ENCODE results near the gene LRP5.
"Not testable (repeated sequence)": the region's sequence is repeated elsewhere in the genome, so short reads cannot be mapped to it uniquely, and the experiment has no call there.

LRP5 gene

DNA sequence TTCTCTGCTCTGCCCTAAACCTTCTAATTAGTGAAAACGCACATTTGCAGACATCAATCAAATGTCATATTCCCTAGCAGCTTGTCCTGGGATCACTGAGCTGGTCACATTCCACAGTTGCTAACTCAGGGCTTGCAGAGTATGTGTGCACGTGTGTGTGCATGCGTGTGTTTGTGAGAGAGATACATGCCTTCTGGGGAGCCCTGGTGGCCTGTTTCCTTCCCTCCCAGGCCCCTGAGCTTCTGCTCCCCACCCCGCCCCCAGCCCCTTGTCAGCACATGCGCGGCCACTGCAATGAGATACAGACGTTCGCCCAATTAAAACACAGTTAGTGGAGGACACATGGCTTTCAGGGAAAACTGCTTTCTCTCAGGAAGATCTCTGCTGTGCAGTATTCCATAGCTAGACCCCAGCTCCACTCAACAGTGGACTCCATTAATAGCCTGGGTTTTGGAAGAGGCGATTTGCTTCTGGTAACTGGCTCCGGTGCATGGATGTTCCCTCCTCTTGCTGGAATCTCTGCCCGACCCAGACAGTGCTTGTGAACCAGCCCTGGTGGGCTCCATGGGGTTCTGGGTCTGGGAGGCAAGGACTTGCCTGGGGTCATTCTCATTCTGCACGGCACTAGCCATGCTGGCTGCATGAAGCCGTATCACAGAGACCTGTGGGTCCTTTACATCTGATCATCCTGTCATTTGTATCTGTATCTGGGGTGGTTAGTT is 17.7 kb downstream of the LRP5 start:
- DNase-seq = no peak

GRCh38 chr11:68330700-68331337 is 18.4 kb downstream of the LRP5 start:
- no peak for DNase-seq

- no peak for DNase-seq
Observed at GRCh38 chr11:68331338-68331947, 19.1 kb downstream of the LRP5 start.

GRCh38 chr11:68332186-68332585 is 19.8 kb downstream of the LRP5 start:
- no peak for DNase-seq

DNA sequence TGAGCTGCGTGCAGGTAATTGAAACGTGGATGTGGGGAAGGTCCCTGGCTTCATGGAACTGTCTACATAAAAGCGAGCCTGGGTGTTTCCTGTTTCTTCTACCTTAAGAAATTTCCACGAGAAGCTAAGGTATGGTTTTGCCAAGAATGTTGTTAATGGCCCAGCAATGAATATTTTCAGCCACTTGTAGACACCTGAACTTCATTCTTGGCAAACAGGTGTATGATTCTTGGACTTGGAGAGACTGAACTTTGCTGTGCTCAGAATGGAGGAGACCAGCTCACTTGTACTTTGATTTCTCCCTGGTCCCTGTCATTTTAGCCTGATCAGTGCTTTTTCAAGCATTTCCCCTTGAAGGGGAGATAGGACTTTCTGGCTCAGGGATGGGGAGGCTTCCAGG is 20.8 kb downstream of the LRP5 start:
- no peak for DNase-seq

DNA sequence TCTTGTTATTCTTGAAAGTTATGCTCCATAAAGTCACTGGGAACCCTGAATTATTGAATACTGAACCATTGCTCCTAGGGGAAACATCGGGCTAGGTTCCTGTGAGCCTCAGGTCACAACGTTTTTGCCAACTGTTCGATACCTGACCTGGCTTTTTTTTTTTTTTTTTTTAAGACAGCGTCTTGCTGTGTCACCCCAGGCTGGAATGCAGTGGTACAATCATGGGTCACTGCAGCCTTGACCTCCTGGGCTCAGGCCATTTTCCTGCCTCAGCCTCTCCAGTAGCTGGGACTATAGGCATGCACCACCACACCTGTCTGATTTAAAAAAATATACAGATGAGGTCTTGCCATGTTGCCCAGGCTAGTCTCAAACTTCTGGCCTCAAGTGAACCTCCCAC is 22.5 kb downstream of the LRP5 start:
- no peak for DNase-seq

- peak; percentile 19 for DNase-seq
Observed at GRCh38 chr11:68335683-68336082, 23.3 kb downstream of the LRP5 start.

DNA sequence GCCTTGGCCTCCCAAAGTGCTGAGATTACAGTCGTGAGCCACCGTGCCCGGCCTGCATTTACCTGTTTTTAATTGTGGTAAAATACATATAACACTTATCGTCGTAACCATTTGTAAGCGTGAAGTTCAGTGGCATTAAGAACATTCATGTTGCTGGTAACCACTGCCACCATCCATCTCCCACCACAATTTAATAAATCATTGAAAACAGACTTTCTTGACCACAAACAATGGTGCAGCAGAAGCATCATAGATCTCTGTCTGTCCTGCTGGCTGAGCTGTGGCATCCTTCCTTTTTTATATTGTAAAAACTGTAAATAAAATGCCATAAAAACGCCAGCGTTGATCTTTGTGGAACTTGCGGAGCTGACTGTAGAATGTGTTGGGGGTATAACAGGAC is 24.3 kb downstream of the LRP5 start:
- DNase-seq = no peak

DNA sequence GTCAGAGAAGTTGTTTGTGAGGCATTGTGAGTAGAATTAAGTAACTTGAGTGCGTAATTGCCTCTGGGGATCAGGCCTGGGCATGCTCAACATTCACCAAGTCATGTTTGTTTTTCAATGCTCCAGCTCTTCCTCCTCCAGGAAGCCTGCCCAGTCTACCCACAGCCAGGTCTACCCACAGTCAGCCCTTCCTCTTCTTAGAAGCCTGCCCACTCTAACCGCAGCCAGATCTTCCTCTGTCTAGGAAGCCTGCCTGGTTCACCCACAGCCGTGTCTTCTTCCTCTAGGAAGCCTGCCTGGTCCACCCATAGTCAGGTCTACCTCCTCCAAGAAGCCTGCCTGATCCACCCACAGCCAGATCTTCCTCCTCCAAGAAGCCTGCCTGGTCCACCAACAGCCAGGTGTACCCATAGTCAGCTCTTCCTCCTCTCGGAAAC is 25.0 kb downstream of the LRP5 start:
- peak; percentile 21 for DNase-seq

DNA sequence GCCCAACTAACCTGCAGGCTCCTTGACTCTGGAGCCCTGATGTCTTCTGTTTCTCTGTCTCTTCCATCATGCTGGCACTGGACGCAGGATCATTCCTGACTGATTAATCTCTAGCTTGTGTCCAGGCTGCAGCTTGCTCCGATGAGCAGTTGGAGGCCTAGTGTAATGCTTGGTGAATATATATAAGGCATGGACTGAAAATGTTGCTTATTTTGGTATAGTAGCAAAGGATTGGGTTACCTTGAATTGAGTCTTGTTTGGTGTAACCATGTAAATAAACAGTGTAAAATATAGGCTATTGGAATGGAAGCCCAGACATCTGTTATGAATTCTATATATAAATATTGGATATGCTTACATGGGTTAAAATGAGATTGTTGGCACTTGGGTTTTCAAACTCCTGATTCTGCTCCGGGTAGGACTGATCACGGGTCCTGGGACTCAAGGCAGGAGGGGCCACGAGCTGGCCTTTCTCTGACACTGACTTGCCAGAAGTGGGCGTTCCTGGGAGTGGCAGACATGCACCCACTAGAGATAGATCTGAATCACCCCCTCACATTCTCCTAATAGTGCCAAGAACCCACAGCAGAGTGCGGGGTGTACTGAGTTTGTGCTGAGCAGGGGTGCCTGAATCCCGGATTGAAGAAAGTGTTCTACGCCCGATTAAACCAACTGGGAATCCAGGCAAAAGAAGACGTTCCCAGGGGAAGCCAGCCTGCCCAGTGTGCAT is 25.8 kb downstream of the LRP5 start:
- no peak for DNase-seq

GRCh38 chr11:68340003-68340767 is 27.8 kb downstream of the LRP5 start:
- peak; percentile 56 for DNase-seq

DNA sequence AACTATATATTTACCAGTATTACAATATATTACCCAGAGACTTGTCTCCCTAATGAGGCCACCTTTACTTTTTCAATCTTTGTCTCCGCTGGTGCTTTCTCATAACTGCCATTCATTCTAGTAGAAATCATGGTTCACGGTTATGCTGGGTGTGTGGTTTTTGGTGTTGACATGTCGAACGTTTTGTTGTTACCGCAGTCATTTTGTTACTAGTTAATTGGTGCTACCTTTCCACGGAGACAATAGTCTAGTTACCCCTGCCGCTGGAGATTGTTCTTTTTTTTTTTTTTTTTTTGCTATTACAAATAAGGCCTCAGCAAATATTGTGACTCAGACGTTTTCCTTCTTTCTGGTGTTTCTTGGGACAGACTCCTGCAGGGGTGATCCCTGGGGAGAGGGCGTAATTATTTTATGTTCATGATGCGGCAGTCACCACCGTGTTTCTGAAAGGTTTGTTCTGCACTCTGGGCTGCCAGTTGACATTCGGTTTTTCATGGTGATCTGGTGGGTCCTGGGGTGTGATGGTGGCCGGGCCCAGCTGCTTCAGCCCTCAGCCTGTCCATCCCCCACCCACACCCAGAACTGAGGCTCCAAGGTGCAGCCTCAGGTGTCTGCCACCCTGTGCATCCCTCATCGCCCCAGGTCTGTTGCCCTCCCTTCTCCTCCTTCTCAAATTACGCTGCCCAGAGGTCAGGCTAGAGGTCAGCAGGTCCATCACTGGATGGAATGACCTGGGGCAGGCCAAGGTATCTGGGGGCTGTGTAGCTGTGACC is 28.6 kb downstream of the LRP5 start:
- peak; percentile 70 for DNase-seq

DNA sequence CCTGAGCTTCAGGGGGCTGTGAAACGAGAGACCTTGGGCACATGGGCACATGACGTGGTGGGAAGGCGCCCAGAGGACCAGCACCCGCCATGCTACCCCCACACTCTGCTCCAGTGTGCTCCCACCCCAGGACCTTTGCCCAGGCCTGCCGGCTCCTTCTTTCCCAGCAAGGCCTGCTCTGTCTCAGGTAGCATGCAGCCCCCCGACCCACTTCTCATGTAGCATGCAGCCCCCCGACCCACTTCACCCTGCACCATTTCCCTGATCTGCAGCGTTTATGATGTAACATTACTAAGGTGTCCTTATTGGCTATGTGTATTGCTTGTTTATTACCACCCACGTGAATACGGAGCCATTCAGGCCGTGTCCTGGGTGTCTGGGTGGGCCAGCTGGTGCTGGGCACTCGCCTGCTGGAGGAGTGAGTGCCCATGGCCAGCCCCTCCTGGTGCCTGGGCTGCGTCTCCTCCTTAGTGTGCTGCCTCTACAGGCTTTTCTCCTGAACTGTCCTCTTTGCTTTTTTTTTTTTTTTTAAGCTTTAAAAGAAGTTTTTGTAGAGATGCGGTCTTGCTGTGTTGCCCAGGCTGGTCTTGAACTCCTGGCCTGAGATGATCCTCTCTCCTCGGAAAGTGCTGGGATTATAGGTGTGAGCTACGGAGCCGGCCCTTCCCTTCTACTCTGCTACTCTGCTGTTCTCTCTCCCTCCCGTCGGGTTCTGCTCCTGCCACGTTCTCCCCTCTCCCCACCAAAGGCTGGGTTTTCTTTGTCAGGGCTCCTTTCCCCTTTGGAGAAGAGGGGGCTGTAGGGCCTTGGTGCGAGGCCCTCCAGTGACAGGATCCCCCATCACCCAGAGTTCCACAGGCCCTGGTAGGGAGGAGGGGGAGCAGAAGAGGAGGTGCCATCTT is 29.4 kb downstream of the LRP5 start:
- no peak for DNase-seq

DNA sequence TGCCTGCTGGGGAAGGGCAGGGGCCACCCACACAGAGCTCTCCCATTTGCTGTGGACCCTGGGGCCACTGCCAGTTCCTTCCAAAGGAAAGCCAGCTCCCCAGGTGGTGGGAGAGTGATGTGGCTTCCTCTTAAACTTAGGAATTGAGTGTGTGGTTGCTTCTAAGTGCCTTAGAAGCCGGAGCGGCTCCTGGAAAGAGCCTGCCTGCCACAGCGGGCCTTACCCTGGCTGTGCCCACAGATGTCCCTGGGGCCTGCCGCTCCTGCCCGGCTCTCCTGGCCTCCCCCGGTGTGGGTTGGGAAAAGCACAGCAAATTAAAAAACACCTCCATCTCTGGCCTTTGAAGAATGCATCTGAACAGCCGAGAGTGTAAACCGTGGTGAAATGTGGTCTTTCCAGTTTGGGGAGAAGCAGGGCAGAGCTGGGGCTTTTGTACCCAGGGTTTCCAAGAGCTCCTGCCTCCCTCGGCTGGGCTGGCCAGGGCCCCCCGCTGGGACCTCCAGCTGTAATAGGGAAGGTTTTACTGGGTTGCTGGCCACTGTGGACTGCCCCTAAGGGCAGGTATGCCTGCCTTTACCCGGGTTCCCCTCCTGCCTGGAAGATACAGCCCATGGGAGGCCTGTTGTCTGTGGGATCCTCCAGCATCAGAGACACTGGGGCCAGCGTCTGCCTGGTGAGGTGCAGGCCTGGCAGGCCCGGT is 30.2 kb downstream of the LRP5 start:
- DNase-seq = no peak

DNA sequence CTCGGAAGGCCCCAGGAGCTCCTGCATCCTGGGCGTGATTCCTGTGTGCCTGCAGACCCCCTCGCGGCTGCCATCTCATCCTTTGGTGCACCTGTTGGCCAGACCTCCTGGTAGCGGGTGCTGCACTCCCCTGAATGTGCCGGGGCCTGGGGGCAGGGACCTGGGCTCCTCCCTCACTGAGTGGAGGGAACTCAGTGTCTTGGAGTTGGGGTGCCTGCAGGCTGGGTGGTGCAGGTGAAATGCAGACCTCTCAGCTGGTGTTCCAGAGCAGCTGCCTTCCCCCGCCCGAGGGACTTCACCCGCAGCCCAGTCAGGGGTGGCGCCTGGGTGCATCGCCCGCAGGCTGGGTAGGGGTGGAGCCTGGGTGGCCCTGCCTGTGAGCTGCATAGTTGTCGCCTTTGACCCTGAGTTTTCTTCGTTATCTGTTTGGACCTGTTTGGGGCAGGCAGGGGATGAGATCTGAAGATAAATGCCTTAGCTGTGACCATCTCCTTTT is 31.4 kb downstream of the LRP5 start:
- no peak for DNase-seq

GRCh38 chr11:68344821-68345220 is 32.4 kb downstream of the LRP5 start:
- DNase-seq = not testable (repeated sequence)

DNA sequence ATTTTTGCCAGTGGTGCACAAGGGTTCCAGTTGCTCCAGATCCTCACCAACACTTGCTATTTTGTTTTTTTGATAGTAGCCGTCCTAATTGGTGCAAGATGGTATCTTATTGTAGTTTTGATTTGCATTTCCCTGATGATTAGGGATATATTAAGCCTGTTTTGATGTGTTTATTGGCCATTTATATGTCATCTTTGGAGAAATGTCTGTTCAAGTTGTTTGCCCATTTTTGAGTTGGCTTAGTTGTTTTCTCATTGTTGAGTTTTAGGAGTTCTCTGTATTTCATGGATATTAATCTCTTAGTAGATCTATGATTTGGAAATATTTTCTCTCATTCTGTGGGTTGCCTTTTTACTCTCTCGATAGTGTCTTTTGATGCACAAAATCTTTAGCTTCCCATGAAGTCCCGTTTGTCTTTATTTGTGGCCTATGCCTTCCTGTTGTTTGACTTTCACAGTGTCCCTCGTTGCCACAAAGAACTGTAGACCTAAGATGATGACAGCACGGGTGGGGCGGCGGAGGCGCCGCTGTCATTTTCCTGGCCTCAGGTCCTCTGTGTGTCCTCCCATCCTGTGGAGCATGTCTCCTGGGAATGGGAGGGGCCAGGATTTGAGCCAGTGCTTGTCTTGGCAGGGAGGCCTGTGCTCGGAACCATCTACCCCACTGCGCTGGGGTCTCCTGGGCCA is 33.5 kb downstream of the LRP5 start:
- DNase-seq = no peak

DNA sequence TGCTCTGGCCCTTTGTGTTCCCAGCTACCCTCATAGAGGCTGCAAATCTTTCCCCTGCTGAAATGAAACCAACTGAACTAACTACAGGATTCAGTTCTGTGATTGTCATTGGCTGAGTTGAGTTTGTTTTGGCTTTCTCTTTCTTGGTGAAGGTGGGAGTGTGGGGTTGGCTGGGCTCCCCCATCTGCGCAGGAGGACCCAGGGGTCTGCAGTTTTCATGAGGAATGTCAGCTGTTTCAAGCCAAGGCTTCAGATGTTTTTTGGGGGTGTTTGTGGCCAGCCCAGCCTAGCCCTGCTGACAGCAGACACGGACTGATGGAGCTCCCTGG is 34.0 kb downstream of the LRP5 start:
- DNase-seq = no peak

DNA sequence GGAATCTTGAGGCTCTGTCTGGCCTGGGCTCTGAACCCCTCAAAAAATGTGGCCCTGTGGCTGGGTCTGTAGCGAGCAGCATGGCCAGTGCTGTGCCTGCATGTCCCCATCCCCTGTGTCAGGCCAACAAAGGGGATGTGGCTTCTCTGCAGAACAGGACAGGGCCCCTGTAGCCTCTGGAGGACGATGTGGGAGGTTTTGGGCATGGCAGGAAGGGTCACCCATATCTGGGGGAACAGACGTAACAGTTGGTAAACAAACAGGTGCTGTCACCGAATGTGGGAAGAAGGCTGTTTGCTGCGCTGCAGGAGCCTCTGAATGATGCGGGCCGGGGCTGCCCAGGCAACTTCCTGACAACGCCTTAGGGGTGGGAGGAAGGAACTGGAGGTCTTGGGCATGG is 35.0 kb downstream of the LRP5 start:
- DNase-seq = no peak

GRCh38 chr11:68347841-68348240 is 35.5 kb downstream of the LRP5 start:
- DNase-seq = no peak

Data from activated CD4-positive, alpha-beta T cell treated with anti-CD3 and anti-CD28 coated beads, Interleukin-2, Interleukin-6, amounts not matched to agents 100 ng/mL and 50 ng/mL, durations not matched to agents 16 hours and 8 hours (primary cell).